GOT3 (cell line): ENCODE measurements around the gene ARL13B.
"Not testable (repeated sequence)": the region's sequence is repeated elsewhere in the genome, so short reads cannot be mapped to it uniquely, and the experiment has no call there.

ENCODE experiments used
- DNase-seq: peaks from one replicate; lab custom pipeline; 2025; ENCODE audit warnings: mixed read lengths; lab: John Stamatoyannopoulos, UW

The ARL13B gene

DNA sequence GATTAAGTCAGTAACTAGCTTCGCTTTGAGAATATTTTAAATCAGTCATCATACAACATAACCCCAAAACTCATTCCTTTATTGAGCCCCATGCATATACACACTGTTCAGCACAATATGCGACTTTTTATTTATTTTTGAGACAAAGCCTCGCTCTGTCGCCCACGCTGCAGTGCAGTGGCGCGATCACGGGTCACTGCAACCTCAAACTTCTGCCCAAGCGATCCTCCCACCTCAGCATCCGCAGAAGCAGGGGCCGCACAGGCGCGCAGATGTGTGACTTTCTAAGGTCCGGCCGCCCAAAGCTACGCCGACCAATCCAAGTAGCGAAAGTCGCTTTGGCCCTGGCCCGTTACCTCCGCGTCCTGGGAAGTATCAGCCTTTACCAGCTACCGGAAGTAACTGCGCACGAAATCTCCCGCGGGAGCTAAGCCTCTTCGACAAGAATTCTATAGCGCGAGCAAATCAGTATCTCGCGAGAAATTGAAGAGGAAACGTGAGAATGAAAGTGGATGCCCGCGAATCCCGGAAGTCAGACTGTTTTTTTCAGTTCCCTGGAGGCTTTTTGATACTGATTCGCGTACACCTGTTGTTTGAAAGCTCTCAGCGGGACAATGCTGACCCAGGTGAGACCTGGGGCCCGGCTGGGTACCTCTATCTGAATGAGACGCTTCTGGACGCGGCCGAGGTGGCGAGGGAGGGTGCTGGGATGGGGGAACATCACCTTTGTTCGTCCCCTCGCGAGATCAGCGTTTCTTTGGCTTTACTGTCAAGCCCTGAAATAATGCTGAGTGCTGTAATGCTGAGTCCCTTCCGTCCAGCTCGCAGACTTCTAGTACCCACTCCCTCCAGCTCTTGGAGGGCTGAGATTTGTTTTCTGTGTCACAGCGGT is 82.8 kb downstream of the ARL13B start, which contains the start of the genes DHFR2 and NSUN3:
Gene DHFR2, minus strand, starts transcription at position 404 of the 892 bp plus-strand sequence. CDS start 1,405 bp downstream, outside the sequence.
Gene NSUN3, plus strand, starts transcription at position 549 of the 892 bp plus-strand sequence. Its CDS starts 66 bp downstream, at position 615.
- peak; percentile 79 for DNase-seq

DNA sequence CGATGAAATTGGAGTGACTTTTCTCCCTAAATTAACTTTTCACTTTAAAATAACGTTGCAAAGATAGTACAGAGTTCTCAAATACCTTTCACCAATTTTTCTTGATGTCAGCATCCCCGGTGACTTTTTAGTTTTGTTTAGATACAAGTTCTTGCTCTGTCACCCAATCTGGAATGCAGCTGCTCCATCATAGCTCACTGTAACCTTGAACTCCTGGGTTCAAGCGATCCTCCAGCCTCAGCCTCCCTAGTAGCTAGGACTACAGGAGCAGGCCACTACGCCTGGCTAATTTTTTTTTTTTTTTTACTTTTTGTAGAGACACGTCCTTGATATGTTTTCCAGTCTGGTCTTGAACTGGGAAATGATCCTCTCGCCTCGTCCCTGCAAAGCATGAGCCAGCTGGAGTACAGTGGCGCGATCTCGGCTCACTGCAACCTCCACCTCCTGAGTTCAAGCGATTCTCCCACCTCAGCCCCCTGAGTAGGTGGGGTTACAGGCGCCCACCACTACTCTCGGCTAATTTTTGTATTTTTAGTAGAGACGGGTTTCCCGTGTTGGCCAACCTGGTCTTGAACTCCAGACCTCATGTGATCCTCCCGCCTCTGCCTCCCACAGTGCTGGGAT is 83.7 kb downstream of the ARL13B start:
- no peak for DNase-seq

DNA sequence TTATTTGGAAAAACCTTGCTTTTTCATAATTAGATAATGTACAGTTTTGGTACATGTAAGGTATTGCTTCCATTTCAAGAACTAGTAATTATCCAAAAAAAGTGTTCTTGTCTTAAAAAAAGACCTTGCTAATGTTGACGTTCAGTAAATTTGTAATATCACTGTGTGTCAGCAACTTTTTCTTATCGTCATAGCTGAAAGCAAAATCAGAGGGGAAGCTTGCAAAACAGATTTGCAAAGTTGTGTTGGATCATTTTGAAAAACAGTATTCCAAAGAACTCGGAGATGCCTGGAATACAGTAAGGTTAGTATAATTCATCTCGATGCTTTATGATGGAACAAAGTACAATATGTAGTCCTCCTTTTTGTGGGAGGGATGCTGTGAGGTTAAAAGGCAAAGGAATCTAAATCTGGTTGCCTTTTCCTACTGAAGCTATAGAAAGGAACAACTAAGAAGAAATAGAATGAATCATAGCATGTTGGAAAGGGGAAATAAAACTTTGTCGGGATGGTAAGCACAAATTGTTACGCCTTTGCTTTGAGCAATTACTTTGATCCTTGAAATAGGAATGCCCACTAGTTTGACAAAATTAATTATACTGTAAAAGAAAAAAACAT is 84.4 kb downstream of the ARL13B start:
- no peak for DNase-seq

DNA sequence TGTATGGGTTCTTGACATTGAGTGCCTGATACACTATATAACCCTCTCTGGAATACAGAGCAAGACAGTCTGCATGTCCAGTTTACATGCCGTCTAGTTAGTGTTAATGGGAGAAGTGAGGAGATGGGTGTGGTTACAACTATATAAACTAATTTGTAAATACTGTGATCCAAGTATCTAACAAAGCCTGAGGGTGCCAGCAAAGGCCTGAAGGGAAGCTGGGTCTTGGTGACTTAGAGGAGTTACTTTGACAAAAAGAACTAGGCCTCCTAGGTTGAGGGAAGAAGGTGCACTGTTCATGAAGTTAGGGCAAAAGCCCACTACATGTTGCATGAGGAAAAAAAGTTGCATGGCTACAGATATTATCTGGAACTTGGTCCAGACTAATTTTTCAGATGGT is 85.2 kb downstream of the ARL13B start:
- no peak for DNase-seq

DNA sequence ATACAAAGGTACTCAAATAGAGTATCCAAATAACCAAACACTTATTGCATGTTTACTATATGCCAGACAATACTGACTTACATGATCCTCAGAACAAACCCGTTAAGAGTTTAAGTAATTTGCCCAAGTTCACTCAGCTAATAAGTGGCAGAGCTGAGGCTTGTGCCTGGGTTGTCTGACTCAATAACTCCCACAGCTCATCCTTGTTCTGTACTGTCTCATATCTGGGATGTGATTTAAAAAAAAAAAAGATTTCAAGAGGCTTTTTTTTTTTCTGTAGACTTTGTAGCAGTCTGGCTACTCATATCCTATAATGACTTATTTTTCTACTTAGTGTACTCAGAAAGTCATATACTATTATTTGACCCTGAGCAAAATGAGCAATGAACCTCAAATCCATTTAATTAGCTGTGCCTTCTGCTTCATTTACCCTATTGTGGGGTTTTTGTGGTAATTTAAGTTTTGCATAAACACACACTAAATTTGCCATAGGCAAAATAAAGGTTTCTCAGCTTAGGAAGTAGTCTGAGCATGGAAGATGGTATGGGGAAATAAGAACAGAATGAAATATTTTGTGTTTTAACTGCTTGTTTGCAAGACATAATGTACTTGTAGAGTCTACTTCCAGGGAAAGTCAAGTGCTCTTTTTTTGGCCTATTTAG is 86.0 kb downstream of the ARL13B start:
- DNase-seq: no peak

DNA sequence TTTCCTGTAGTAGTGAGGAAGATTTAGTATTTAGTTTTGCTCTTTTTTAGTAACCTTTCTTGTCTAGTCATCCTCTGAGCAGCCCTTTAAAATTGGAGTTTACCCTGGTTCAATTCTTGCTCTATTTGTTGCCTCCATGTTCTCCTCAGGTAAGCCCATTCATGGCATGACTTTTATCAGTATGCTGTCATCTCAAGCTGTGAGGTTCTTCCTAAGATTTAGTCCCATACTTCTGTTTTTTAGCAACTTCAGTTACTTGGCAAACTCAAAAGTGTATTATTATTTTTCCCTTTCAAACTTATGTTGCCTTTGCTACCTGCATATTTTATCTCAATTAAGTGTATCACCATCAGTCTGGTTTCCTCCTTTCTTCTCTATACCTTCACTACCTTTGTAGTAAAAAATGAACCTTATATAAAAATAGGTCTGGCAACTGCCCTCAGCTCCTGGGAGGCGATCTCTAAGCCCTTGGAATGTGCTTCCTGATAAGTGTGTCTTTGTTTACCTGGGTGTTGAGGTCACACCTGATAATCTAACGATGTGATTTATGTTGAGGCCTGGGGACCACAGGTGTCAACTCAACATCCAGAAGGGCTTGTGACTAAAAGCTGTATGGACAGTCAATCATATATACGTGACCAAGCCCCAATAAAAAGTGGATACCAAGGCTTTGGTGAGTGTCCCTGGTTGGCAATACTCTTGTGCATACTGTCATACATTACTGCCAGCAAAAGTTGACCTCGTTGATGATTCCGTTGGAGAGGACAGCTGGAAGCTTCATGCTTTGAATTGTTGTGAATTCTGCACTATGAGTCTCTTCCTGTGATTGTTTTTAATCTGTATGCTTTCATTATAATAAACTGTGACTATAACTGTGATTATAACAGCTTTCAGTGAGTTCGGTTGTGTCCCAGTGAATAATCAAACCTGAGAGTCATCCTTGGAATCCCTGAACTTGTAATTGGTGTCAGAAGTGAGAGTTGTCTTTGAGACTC is 86.8 kb downstream of the ARL13B start:
- no peak for DNase-seq

DNA sequence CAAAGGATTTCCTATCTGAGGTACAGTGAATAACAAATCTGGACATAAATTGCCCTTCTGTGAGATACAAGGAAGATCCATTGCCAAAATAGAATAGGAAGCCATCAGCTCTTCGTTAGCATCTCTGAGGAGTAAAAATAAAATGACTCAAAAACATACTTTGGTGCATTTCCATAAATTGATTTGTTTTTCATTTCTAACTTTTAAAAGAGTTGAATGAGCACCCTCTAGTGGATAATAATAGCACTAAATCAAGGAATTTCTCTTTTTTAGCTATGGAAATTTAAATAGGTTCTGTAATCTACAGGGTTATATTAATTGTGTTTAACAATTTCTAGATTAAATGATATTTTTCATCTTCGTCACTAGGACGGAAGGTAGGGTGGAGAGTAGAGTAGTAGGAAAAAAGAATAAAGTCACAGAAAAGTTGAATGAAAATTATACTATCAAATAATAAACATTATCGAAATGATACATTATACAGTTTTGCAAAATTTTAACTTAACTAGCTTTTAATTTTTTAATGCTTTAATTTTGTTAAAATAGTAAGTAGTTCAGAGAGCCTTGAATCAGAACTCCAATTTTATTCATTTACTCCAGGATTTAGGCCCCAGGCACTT is 89.3 kb downstream of the ARL13B start:
- no peak for DNase-seq

DNA sequence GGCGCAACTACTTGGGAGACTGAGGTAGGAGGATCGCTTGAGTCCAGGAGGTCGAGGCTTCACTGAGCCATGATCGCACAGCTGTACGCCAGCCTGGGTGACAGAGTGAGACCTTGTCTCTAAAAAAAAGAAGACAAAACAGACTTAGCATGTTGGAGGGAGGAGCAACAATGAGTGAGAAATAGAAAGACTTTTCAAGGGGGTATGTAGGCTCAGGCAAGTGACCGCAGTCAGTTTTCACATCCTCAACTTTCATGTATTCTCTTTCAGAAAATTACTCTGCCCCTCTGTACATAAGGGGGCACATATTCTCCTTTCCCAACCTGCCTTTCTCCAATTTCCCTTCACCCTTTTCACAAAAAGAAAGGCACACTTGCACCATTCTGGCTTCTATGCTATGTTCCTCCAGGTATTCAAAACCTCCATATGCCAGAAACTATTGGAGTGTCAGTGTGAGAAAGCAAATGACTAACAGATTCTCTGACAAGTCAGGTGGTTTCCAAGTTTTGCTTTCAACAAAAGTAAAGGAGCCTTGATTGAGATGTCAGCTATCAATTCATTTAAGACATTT is 90.5 kb downstream of the ARL13B start:
- no peak for DNase-seq

DNA sequence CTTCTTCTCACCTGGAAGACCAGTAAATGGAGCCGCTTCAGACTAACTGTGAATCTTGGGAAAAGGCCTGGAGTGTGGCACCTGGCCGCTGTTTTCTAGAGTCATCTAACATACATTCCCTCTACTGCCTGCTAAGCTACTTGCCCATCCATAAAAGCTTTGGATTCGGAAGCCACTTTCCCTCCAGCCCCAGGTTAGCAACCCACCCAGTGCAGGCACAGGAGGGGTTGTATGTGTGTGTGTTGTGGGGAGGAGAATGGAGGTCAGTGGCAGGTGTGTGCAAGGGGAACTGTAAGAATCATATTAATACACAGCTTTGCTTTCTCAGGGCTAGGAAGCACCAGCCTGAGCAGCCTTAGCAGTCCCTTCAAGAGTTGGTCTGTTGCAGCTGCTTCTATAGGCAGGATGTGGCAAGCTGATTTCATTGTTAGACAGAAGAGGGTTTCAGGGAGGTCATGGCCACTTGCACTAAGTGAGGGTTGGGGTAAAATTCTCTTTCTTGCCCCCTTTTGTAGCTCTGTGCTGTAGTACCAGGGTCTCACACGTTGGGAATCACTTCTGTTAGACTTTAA is 91.8 kb downstream of the ARL13B start:
- no peak for DNase-seq

DNA sequence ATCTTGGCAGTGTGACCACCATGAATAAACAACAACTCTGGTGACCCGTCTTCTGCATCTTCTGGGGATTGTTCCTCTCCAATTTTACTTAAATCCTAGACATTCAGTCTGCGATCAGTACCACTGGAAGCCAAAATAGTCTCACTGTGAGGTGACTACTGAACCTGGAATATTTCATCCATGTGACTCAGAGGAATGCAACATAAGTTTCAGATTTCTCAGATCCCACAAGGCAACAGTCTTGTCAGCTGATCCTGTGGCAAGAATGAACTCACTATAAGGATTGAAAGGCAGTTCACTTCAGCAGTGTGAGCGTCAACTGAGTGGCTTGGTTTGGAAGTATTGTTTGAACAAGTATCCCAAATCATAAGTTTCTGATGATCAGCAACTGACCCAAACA is 96.1 kb downstream of the ARL13B start:
- DNase-seq: no peak

DNA sequence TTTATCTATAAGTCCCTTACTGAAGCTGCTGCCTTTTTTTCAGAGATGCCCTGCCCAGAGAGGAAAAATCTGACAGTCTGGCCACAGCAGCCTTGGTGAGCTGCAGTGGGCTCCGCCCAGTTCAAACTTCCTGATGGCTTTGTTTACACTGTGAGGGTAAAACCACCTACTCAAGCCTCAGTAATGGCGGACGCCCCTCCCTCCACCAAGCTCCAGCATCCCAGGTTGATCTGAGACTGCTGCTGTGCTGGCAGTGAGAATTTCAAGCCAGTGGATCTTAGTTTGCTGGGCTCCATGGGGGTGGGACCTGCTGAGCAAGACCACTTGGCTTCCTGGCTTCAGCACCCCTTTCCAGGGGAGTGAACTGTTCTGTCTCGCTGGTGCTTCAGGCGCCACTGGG is 100.6 kb downstream of the ARL13B start:
- not testable (repeated sequence) for DNase-seq

DNA sequence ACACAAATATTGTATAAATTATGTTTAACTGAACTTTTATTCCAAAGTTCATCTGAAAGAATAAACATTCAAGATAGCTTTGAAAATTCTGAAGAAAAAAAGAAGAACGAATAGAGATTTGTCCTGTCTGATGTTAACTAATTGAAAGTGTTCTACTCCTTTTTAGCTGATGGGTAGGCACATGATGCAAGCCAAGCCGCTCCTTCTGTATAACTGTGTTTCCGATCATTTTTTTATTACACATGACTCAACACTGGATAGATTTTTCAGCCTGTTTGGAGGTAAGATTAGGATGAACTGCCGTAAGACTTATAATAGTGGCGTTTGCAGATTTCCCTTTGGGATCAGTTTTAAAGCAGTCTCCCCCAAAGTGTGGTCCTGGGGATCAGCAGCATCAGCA is 101.9 kb downstream of the ARL13B start:
- DNase-seq: no peak

DNA sequence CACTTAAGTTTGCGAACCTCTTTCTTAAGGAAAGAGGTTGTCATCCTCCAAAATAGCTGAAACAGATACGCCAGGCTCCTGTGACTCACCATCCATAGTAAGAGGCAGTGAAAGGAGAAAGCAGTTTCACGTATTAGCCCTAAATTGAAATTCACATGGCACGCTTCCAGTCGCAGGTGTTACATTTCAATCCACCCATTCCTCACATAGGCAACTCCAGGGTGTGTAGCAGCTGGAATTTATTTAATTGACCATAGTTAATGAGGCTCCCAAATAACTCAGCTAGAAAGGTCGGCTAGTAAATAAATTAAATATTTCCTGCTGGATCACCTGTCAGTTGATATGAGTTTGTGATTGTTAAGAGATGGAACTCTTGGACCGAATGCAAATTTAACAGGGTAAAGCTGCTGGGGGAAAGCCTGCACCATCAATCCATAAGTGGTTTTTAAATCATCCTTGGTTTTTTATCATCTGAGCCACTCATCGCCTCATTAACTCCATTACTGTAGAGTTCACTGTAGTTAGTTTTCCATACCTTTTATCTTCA is 102.5 kb downstream of the ARL13B start:
- DNase-seq: no peak

DNA sequence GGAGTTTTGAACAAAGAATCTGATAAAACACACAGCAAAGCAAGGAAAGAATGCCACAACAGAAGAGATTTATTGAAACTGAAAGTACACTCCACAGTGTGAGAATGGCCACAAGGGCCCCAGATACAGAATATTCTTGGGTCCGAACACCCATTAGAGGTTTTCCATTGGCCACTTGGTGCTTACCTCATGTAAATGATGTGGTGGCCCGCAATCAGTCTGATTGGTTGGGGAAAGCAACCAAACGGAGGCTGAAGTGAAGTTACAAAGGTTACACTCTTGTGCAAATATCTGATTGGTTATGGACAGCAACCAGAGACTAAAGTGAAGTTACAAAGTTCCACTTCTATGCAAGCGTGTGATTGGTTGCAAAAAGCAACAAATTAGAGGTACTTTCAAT is 103.3 kb downstream of the ARL13B start:
- DNase-seq: no peak

DNA sequence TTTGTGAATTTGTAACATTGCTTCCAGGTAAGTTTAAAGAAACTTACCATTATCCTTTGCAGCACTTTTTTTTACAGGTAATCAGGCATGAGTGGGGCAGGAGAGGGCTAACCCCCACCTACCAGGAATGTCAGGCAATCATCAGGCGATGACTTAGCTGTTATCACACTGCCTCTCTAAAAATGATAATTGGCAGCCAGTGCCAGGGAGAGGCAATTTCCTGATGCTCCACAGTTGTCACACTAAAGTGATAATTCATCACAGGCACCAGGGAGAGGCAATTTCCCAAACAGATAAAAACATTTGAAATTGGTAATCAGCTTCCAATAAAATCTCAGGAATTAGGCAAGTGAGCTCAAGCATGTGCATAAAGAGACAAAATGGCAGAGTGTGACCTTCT is 109.2 kb downstream of the ARL13B start:
- DNase-seq: no peak

DNA sequence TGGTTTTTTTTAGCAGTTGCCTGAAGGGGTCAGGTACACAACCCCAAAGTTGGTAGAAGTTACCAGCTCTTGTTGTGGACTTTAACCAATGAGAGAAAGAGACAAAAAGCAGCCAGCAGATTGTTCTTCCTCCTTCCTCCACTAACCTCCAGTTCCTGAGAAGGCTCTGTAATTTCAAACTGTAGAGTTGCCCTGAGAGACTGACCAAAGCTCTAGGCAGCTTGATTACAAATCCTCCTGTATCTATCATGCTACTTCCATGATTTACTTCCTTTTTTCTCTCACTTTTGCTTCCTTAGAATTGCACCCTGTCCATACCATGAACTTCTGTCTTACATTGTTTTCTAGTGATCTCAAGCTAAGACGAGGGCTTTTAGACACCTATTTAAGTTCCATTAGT is 112.1 kb downstream of the ARL13B start:
- DNase-seq: no peak

DNA sequence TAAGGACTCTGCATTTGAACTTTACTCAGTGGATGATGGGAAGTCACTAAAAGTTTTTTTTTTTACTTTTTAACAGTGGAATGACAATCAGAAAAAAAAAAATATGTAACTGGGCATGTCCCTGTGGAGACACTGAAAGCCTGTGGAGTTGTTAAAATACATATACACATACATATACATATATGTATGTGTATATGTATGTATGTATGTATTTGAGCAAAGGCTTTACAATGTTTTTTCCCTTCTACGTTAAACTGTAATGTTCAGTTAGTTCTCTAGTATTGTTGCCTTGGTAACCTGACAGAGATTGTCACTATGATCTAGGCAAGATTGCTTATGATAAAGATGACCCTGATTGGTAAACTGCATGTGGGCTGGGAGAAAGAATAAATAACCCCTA is 113.2 kb downstream of the ARL13B start:
- DNase-seq: no peak

DNA sequence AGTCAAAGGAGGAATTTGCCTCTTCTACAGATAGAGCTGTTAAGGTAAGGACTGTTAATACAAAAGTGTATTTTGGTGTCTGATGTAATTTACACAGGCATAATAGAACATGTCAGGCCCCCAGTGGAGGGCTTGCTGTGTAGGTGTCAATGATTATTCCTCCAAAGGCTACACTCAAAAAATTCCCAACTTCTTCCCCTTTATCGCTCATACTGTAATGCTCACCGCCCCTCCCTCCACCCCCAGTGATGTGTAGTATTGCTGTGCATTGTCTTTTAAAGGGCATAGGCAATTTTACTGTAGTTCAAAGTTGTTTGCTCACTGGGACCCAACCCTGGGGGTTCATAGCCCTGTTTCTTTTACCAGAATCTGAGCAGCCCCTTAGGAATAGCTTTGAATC is 115.2 kb downstream of the ARL13B start:
- DNase-seq: no peak

DNA sequence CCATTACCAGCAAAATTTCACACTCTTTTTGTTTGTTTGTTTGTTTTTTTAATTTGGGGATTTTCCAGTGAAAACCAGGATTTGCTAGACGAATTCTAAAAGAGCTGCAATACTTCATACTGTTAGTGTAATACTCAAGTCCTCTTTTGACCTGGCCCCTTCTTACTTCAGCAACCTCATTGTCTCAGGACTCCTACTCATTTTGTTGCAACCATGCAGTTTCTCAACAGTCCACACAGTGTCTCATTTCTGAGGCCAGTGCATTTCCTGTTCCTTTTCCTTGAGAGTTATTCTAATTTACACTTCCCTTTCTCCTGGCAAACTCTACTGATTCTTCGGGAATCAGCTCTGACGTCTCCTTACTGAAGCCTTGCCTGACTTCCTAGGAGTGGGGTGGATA is 118.5 kb downstream of the ARL13B start:
- DNase-seq: no peak

DNA sequence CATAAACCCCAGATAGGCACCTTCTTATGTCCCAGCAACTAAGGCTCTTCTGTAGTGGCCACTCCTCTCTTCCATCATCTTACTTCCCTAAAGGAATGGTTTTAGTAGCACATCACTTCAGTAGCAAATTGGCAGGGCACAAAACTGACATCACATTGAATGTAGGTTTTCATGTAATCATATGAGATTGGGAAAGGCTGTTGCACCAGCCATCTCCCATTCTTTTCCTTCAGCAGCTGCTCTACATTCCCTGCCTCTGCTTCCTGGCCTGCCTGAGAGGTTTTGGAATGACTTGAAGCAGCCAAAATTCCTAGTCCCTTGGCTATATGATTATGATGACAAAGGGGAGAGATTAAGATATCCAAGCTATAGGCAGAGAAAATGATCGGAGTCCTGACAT is 119.4 kb downstream of the ARL13B start:
- no peak for DNase-seq
